Measurements from ENCODE around the gene SLTM. TPM values are rescaled to one million over a fixed set of nuclear protein-coding genes. Genes with fewer than 3 reads are reported as not detected.
A peak's percentile ranks its signal among the peaks of the same experiment; 100 is the strongest.
"Not testable (repeated sequence)": the region's sequence is repeated elsewhere in the genome, so short reads cannot be mapped to it uniquely, and the experiment has no call there.

SLTM gene
- total RNA-seq, 2 experiments from 2014 or later = 79.8 to 89.9 TPM

DNA sequence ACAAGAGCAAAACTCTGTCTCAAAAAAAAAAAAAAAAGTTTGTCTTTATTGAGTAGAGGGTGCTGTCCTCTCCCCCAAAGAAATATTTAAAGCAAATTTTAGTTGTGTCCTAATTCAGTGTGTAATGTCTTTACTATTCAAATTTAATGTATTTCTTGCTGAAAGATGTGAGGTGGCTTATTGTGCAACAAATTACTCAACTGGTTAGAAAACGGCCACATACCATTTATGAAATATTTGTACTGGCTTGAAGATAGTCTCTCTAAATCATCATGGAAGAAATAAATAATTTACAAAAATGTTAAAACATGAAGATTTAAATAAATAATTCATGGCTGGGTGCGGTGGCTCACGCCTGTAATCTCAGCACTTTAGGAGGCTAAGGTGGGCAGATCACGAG lies 63.0 kb downstream of the SLTM start:
- H3K4me3 Mint-ChIP-seq = no peak overlapping the region
- ATAC-seq = no peak

GRCh38 chr15:58867926-58868325 lies 65.6 kb downstream of the SLTM start:
- POLR2A ChIA-PET = no interaction called here
- Mint-ChIP-seq H3K9me3 (no peaks in the 10 kb centered on the region), H3K27ac (no peak overlapping the region), H3K4me1 (ENCODE audit: low read depth) (peaks cover 8% of the 10 kb centered on the region), H3K27me3 (peaks cover 10% of the 10 kb centered on the region), H3K36me3 (ENCODE audit: low read depth) (no peaks in the 10 kb centered on the region), H3K4me3 (no peak overlapping the region)
- TF ChIP-seq, protein P1, sequence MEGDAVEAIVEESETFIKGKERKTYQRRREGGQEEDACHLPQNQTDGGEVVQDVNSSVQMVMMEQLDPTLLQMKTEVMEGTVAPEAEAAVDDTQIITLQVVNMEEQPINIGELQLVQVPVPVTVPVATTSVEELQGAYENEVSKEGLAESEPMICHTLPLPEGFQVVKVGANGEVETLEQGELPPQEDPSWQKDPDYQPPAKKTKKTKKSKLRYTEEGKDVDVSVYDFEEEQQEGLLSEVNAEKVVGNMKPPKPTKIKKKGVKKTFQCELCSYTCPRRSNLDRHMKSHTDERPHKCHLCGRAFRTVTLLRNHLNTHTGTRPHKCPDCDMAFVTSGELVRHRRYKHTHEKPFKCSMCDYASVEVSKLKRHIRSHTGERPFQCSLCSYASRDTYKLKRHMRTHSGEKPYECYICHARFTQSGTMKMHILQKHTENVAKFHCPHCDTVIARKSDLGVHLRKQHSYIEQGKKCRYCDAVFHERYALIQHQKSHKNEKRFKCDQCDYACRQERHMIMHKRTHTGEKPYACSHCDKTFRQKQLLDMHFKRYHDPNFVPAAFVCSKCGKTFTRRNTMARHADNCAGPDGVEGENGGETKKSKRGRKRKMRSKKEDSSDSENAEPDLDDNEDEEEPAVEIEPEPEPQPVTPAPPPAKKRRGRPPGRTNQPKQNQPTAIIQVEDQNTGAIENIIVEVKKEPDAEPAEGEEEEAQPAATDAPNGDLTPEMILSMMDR (IDR thresholded peaks at IDR 0.05) = no peak
- DNase-seq (no peak), ATAC-seq (no peak)
- intact Hi-C loops (cut with micrococcal nuclease) = no loop called here
- CTCF ChIA-PET = no interaction called here

More for the DNA sequence above, 63.0 kb downstream of the SLTM start:
- H3K9me3 Mint-ChIP-seq = no peaks in the 10 kb centered on the region
- no peak overlapping the region for H3K27ac Mint-ChIP-seq
- DNase-seq = no peak
- ChIA-PET POLR2A (no interaction called here), CTCF (no interaction called here)
- peaks cover 1% of the 10 kb centered on the region for H3K4me1 Mint-ChIP-seq (ENCODE audit: low read depth)
- TF ChIP-seq, protein P1 (IDR thresholded peaks at IDR 0.05) = no peak
- intact Hi-C loops (cut with micrococcal nuclease) = no loop called here
- no peaks in the 10 kb centered on the region for H3K27me3 Mint-ChIP-seq
- no peaks in the 10 kb centered on the region for H3K36me3 Mint-ChIP-seq (ENCODE audit: low read depth)

DNA sequence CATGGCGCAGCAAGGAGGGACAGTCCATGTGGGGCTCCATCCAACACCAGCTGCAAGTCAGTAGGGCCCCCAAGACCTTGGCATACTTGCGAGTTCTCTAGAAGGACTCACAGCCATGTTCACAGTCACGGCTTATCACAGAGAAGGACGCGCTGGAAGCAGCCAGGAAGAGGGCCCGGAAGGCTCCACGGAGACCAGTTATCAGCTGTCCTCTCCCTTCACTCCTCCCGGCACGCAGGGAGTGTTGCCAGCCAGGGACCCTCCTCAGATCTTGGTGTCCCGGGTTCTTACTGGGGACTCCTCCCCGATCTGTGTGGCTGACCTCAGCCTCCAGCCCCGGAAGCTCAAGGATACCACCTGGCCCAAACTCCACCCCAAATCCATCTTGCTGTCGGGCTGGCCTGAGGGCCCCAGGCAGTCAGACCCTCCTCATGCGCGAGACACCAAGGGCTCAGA lies 68.0 kb downstream of the SLTM start:
- ChIA-PET CTCF (interaction anchor here (1.0 to 2.0 kb wide), 2 partner anchors 13 to 36 kb away, joined by 3 to 5 read pairs; no protein-coding TSS in a partner anchor), POLR2A (interaction anchor here (1.0 kb wide), 1 partner anchor 11 kb away, joined by 4 read pairs; no protein-coding TSS in a partner anchor)
- no peaks in the 10 kb centered on the region for H3K36me3 Mint-ChIP-seq (ENCODE audit: low read depth)
- peaks cover 15% of the 10 kb centered on the region for H3K4me1 Mint-ChIP-seq (ENCODE audit: low read depth)
- ATAC-seq (no peak), DNase-seq (no peak)
- TF ChIP-seq, protein P1 (IDR thresholded peaks at IDR 0.05) = no peak
- H3K27ac Mint-ChIP-seq = no peak overlapping the region
- no peaks in the 10 kb centered on the region for H3K9me3 Mint-ChIP-seq
- no peak overlapping the region for H3K4me3 Mint-ChIP-seq
- H3K27me3 Mint-ChIP-seq = peaks cover 10% of the 10 kb centered on the region
- intact Hi-C loops (cut with micrococcal nuclease) = no loop called here

DNA sequence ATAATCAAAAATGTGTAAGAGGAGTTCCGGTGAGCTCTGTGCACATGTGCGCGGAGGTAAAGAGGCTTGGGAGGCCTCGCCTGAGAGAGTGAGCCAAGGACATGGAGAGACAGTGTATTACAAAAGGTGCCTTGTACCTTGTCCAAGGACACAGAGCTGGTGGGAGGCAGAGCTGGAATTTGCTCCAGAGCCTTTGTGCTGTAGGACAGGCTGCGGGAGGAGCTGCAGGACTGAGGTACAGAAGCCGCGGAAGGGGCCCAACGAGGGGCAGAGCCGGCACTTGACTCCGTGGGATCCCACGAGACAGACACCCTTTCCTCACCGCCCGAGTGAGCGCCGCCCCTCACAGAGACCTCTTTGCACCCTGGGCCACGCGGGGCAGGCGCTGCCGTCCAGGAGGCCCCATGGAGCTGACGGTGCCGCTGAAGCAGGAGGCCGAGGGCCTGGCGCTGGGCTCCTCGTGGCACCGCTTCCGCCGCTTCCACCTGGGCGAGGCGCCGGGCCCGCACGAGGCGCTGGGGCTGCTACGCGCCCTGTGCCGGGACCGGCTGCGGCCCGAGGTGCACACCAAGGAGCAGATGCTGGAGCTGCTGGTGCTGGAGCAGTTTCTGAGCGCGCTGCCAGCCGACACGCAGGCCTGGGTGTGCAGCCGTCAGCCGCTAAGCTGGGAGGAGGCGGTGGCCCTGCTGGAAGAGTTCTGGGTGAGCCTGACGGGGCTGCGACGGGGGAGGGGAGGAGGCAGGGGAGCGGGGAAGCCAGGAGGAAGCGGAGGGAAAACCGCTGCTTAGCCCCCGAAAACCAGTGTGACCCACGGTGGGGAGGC lies 68.7 kb downstream of the SLTM start:
- Mint-ChIP-seq H3K4me3 (peak overlapping the region; percentile 41), H3K27me3 (peaks cover 10% of the 10 kb centered on the region), H3K4me1 (ENCODE audit: low read depth) (peaks cover 15% of the 10 kb centered on the region), H3K9me3 (no peaks in the 10 kb centered on the region), H3K27ac (no peak overlapping the region), H3K36me3 (ENCODE audit: low read depth) (no peaks in the 10 kb centered on the region)
- intact Hi-C loops (cut with micrococcal nuclease) = no loop called here
- CTCF ChIA-PET = interaction anchor here (1.0 to 2.0 kb wide), 2 partner anchors 14 to 37 kb away, joined by 3 to 5 read pairs; no protein-coding TSS in a partner anchor
- TF ChIP-seq, protein P1 (IDR thresholded peaks at IDR 0.05) = no peak
- ATAC-seq (peak; percentile 51), DNase-seq (peak; percentile 15)
- POLR2A ChIA-PET = interaction anchor here (1.0 kb wide), 1 partner anchor 10 kb away, joined by 4 read pairs; no protein-coding TSS in a partner anchor

DNA sequence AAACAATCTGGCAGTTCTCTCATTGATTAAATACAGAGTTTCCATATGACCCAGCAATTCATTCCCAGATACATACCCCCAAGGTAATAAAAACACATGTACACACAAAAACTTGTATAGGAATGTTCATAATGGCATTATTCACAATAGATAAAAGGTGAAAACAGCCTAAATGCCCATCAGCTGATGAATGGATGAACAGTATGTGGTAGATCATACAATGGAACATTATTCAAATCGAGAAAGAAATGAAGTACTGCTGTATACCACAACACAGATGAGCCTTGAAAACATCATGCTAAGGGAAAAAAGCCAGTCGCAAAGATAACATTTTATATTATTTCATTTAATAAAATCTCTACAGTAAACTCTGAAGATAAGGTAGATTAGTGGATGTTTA lies 71.2 kb downstream of the SLTM start:
- Mint-ChIP-seq H3K4me1 (ENCODE audit: low read depth) (peaks cover 15% of the 10 kb centered on the region), H3K27me3 (peaks cover 10% of the 10 kb centered on the region), H3K36me3 (ENCODE audit: low read depth) (no peaks in the 10 kb centered on the region), H3K4me3 (no peak overlapping the region), H3K9me3 (no peaks in the 10 kb centered on the region), H3K27ac (no peak overlapping the region)
- ChIA-PET POLR2A (no interaction called here), CTCF (no interaction called here)
- TF ChIP-seq, protein P1 (IDR thresholded peaks at IDR 0.05) = no peak
- DNase-seq (no peak), ATAC-seq (no peak)
- intact Hi-C loops (cut with micrococcal nuclease) = no loop called here

GRCh38 chr15:58856621-58857020 lies 76.9 kb downstream of the SLTM start:
- H3K9me3 Mint-ChIP-seq; H3K27ac Mint-ChIP-seq; ATAC-seq; DNase-seq; intact Hi-C loops (cut with micrococcal nuclease); H3K4me3 Mint-ChIP-seq; H3K4me1 Mint-ChIP-seq (ENCODE audit: low read depth); H3K27me3 Mint-ChIP-seq; CTCF ChIA-PET; H3K36me3 Mint-ChIP-seq (ENCODE audit: low read depth); POLR2A ChIA-PET: not testable (repeated sequence)

All from activated CD8-positive, alpha-beta T cell treated with anti-CD3 and anti-CD28 coated beads for 36 hours (primary cell).